Stimulated activated CD4-positive, alpha-beta T cell treated with anti-CD3 and anti-CD28 coated beads, Interleukin-15, amount 100 ng/mL, for 1 hour (primary cell): ENCODE results near the gene ZC3H13.
"Not testable (repeated sequence)": the region's sequence is repeated elsewhere in the genome, so short reads cannot be mapped to it uniquely, and the experiment has no call there.

Experiments
- DNase-seq, 2 donors: peaks; one replicate each; pipeline ENCODE4 v3.0.0-alpha.2; 2020; ENCODE audit warnings: low read depth in 1 of 2, low spot score in 1 of 2

Gene ZC3H13

DNA sequence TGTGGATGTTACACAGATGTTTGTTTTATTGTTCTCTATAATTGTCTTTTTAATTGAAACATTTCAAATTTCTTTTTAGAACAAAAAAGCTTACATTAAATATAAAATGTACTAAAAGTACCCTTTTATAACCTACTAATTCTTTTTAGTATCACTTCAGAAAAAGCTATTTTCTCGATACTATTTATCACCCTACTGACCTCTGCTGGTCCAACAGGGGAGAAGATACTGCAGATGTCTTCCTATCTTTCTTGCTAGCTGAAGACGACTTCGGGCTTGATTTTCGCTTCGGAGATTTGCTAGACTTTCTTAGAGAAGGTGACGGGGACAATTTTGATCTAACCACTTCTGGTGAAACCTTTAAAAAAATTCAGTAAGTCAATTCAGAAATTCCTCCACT is 42.4 kb downstream of the ZC3H13 start:
- no peak for DNase-seq

DNA sequence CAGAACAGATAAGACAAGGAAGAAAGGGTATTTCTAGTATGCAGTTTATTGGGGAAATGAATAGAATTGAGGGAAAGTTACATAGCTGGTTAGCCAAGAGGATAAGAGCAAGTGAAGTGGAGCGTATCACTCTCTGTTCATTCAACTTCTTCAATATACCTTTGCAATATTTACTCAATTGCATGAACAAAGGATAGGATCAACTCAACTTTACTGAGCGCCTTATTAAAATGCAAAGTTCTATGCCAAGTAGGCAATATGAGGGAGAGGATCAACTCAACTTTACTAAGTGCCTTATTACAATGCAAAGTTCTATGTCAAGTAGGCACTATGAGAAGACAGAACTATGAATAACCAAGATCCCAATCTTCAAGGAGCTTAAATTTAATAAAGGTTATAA is 43.9 kb downstream of the ZC3H13 start:
- no peak for DNase-seq

DNA sequence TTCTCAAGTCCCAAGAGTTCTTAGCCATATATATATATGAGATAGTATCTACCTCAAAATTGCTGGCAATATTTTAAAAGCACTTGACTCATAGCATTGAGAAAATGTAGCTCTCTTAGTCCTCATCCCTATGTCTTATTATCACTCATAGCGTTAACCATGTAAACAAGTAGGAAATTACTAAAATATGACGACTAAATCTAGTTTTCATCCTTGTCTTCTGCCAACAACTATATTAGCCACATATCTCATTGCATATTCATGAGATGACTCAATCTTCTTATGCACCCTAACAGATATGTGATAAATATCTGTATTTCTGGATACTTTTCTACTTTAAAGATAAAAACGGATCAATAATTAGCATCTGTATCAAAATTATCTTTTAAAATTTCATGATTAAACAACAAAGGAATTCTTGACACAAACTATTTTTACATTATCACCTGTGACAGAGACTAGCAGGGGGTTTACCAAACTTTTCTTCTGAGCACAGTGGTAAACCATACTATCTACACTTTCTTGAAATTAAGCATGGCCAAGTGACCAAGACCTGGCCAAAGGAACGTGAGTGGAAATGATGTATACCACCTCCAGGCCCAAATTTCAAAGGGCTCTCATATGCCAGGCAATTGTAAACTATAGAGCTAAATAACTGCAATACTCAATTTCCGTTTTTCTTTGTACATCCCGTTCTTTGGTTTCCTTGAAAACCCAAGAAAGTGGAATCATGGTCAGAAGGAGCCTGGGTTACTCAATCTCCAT is 45.7 kb downstream of the ZC3H13 start:
- no peak for DNase-seq

DNA sequence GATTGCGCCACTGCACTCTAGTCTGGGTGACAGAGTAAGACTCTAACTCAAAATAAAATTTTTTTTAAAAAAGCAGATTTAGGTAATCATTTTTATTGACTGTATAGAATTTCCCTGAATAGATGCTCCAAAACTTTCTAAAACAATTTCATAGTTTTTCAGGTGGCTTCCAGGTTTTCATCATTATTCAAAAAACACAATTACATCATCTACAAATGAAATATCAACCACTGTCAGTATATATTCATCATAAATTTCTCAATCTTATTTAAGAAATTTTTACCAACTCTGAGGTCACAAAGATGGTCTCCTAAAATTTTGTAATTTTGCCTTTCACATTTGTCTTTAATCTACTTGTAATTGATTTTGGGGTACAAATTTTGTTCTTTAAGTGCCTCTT is 48.1 kb downstream of the ZC3H13 start:
- no peak for DNase-seq

DNA sequence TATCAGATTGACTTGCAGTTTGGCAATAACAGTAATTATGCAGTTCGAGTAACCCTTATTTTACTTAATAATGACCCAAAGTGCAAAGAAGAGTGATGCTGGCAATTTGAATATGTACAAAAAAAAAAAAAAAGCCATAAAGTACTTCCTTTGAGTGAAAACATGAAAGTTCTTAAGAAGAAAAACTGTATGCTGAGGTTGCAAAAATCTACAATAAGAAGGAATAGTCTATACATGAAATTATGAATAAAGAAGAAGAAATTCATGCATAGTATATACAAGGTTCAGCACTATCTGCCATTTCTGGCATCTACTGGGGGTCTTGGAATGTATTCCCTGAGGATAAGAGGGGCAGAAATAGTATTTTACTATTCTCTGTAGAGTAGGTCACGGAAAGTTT is 55.9 kb downstream of the ZC3H13 start:
- no peak for DNase-seq

DNA sequence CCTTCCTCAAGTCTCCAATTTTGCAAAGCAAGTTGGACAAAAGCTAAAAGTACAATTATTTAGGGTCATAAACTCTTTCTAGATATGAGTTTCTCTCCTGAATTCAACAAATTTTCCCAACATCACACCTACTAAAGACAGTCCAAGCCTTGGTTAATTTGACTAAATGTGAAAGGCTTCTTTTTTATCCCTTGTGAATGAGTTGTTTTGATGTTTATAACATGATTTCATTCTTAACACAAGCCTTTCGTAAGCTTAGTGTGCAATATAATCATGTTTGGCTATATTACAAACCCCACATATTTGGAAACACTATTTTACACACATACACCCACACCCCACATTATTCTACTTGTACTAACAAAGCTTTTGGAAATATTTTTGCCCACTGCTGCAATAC is 57.3 kb downstream of the ZC3H13 start:
- no peak for DNase-seq

DNA sequence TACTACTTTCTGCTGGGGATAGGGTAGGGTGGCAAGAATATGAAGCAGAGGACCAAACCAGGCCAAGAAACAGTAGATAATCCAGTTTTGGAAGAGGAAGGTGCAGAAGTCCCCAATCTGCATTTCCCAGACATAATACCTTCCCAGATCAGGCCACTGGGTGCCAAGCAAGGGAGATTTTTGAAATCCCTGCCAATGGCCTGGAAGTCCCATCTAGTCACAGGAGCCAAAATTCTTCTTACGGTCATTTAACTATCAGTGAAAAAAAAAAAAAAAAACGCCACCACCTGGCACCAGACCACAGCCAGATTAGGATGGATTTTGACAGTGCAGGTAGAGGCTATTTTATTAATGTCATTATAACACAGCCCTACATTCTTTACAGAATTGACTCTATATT is 57.8 kb downstream of the ZC3H13 start:
- no peak for DNase-seq

DNA sequence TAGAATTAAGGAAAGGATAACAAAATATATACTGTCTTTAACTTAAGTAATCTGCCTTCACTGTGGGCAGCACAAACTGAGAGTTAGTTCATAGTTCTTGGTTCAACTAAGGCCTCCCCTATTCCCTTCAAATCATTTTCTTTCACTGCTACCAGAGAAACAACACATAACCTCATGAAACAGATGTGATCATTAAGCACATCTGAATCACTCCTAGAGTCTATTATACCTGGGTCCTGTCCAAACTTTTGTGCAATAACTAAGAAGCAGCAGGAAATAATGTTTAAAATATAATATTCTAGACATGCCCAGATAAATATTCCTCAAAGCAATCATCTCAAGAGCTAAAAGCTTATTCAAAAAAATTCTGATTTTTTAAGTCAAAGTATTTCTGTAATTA is 62.9 kb downstream of the ZC3H13 start:
- no peak for DNase-seq

DNA sequence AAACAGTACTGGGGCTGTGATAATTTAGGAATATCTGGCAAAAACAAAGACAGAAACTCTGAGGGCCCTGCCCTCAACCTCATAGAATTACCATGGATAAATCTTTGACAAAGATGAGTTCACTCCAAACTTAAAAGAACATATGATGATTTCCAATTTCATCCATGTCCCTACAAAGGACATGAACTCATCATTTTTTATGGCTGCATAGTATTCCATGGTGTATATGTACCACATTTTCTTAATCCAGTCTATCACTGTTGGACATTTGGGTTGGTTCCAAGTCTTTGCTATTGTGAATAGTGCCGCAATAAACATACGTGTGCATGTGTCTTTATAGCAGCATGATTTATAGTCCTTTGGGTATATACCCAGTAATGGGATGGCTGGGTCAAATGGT is 71.4 kb downstream of the ZC3H13 start:
- DNase-seq, result not testable (repeated sequence)

DNA sequence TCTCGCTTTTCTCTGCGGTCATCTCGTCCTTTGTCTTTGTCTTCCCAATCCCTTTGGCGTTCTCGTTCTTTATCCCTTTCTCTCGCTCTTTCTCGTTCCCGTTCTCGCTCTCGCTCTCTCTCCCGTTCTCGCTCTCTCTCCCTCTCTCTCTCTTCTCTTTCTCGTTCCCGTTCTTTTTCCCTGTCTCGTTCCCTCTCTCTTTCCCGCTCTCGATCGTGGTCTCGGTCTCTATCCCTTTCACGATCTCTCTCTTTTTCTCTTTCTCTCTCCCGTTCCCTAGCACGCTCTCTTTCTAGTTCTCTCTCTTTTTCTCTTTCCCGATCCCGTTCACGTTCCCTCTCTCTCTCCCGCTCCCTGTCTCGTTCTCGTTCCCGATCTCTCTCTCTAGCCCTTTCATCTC is 77.2 kb downstream of the ZC3H13 start:
- no peak for DNase-seq

DNA sequence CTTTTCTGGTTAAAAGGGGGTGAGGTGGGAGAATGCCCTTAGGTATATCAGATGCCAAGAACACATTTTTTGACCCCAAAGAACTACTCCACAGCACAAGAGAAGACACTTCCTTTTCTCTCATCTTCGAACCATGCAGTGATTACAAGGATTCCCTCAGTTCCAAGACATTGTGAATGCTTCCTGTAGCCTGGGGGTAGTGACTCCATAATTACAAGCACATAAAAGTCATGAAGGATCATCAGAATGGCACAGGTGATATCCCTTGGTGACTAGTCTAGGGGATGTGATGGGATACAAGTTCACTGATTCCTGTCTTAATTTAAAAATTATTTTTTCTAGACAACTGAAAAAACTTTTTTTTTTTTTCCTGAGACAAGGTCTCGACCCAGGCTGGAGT is 78.0 kb downstream of the ZC3H13 start:
- no peak for DNase-seq

DNA sequence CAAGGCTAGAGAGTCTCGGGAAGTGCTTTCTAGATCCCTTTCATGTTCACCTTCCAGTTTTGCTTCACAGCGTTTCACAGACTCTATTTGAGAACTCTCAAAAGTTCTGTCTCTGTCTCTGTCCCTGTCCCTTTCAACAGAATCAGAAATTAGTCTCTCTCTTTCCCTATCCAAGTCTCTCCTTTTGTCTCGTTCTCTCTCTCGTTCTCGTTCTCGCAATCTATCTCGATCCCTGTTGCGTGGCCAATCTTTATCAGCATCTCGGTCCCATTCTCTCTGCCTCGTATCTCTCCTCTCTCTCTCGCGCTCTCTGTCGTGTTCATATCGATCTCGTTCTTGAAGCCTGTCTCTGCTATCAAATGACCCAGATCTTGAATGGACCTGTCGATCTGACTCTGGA is 85.0 kb downstream of the ZC3H13 start:
- no peak for DNase-seq

DNA sequence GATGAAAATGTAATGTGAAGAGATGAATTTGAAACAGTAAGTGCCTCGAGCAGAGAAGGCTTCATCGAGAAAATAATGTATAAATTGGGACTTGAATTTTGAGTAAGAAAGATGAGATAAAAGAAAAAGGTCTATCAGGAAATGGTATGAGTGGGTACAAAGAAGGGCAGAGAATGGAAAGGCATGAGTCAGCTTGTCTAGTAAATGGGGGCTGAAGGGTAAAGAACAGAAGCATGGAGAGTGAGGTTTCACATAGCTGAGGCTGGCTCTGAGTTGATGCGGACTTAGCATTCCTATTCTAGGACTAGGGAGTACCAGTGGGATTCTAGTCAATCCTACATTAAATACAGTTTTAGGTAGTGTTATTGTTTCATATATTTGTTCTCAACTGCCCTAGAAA is 85.8 kb downstream of the ZC3H13 start:
- no peak for DNase-seq

DNA sequence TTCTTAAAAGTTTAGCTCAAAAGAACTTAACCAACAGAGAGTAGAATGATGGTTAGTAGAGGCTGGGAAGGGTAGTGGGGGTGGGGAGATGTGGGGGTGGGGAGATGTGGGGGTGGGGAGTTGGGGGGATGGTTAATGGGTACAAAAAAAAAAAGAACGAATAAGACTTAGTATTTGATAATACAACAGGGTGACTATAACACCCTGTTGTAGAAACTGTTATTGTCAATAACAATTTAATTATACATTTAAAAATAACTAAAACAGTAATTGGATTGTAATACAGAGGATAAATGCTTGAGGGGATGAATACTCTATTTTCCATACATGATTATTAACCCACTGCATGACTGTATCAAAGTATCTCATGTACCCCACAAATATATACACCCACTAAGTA is 91.1 kb downstream of the ZC3H13 start:
- no peak for DNase-seq

DNA sequence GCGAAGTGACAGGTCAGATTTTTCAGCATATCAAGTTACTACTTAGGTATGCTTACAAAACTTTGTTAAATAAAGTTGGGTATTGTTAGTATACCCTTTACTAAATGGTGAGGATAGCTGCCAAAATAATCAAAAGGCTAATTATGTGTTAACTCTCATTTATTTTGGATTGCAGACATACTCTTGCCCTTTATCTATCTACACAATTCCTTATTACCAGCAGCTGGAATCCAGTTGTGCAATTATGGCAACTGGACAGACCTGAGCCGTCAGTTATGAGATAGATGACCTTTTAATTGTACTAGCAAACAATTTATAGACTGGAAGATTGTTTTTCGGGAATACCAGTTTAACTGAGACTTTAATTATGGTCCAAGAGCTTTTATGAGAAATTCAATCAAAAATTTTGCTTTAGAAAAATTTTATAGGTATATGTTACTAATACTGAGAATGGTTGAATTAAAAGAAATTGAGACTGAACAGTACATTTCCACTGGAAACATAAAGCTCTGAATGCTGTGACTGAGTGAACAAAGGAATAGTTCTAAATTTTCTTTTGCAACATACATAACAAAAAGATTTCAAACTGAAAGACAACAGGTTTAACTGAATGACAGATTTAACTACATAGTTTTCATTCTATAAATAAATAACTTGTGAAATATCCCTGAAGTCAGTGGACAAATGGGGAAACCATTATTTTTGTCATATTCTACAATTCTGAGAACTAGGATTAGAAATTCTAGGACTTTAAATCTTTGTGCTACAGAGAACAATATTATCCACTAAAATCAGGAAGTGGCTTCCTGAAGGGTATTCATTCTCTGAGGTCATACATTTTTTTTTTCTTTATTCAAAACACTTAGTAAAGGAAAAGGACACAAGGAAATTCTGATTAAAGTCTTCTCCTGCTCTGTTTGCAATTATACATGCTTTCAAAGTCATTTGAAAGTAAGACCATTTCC is 97.4 kb downstream of the ZC3H13 start:
- DNase-seq, result no peak

DNA sequence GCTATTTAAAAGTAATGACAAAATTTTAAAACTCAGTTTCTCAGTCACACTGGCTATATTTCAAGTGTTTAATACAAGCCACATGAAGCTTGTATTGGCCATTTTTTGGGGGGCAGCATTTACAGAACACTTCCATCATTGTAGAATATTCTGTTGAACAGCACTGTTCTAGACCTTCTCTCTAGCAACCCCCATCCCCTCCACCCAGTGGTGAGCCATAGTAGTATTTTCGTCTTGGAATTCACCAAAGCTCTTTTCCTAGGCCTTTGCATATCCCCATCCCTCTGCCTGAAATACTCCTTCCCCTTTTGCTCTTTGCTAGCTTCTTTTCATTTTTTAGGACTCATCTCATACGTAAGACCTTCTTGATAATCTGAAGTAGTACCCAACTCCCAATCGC is 99.5 kb downstream of the ZC3H13 start:
- DNase-seq, result no peak

DNA sequence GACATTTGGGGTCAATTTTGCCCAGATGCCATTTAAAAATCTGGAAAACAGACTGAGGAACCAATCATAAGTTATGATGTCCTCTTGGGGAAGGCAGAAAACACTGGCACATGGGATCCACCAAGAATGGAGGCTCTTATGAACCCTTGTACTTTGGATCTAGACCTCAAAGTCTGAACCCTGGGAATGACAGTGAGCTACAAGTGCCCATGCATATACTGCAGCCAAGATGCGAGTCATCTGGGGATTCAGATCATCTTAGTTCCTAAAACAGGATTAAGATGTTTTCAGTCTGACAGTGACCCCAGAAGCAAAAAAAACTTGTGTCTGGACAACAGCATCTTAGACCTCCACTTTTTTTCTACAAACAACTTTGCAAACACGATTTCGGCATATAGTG is 100.8 kb downstream of the ZC3H13 start:
- DNase-seq, result no peak

DNA sequence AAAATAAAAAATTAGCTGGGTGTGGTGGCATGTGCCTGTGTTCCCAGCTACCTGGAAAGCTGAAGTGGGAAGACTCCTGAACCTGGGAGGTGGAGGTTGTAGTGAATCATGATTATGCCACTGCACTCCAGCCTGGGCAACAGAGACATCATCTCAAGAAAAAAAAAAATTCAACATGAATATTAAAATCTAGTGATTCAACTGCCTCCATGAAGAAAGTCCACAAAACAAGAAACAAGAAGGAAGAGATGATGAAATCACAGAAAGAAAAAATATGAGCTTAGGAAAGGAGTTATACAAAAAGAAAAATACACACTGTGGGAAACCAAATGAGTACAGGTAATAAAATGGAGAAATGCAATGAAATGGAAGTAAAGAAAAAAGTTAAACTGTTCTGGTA is 101.4 kb downstream of the ZC3H13 start:
- no peak for DNase-seq

DNA sequence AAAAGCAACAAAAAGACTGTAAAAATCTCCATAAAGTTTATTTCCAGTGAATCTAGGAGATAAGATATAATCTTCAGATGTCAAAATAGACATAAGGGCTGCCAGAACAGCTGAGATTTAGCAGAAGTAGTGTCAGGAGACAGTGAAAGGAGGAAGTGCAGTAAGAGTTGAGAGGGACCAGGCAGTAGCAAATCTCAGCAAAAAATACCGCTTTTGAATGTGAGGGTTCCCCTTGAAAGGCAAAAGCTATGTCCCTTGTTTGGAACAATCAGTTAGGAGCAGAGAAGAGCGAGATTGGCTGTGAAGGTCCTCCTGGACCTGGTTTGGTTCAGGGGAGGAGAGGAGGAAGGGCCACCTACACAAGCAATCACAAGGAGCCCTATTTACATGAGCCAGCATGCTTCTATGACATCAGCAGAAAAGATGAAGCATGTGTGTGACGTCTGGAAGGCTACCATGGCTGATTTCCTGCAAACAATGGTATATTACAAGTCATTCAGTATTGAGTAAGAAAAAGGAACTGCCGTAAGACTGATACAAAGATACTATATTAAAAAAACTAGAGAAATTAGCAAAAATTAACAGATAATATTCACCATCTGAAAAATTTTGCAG is 102.1 kb downstream of the ZC3H13 start:
- no peak for DNase-seq

DNA sequence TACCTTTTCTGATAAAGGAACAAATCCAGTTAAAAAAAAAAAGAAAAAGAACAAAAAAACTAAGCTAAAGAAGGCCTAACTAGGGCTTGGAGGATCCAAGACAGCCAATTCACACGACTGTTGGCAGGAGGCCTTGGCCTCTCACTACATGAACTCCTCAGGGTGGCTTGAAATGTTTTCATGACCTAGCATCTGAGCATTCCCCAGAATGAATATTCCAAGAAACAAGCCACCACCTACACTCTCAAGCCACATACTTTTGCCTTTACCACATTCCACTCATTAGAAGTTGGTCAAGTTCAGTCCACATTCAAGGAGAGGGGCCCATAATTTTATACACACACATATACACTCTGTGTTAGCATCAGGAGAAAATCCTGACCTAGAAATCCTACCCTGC is 103.4 kb downstream of the ZC3H13 start:
- no peak for DNase-seq

DNA sequence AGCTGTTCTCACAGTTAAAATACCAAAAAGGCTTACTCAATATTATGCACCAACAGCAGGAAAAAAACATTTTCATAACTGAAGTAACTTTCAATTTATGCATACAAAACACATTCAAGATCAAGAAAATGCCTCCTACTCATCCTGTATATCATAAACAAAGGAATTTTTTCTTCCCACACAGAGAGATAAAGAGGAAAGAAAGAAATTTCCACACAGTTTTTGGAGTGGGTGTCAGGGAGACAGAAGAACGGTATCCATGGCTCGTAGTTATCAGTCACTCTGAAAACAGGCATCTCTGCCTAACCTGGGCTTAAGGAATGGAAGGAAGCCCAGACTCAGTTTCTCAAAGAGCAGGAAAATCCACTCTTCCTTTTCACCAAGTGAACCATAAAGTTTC is 108.6 kb downstream of the ZC3H13 start:
- no peak for DNase-seq

DNA sequence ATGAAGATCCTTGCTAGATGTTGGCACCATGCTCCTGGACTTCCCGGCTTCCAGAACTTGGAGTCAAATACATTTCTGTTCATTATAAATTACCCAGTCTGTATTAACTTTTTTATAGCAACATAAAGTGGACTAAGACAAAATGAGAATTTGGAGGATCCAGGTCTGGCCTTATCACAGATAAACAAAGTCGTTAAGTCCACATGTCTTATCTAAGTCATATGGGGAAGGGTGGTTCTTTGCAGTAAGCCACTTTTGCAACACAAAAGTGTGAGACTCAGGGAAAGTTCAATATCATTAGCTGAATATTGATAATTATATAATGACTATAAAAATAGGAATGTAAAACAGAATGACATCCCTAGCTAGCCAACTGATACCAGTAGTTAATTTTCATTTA is 109.4 kb downstream of the ZC3H13 start:
- no peak for DNase-seq
